ENCODE measurements around the gene LTA.

The LTA gene

GRCh38 chr6:31567531-31568370 lies 4.3 kb upstream of the LTA start:
- TF ChIP-seq REST (IDR thresholded peaks at IDR 0.05; ENCODE audit: insufficient read depth in 1 of 2, low read depth in 2 of 2, low read length in 2 of 2) (no peak), FOXP2 (optimal IDR thresholded peaks at IDR 0.05; ENCODE audit: borderline replicate concordance, extremely low read depth, extremely low read length, insufficient read depth) (no peak), POLR2AphosphoS5 (IDR thresholded peaks at IDR 0.05; ENCODE audit: low read depth, low read length) (no peak), TAF1 (IDR thresholded peaks at IDR 0.05; ENCODE audit: borderline replicate concordance, insufficient read depth, low read length) (no peak), SIN3A (IDR thresholded peaks at IDR 0.05; ENCODE audit: borderline replicate concordance, insufficient read depth, low read length) (no peak)

- TF ChIP-seq POLR2AphosphoS5 (IDR thresholded peaks at IDR 0.05; ENCODE audit: low read depth, low read length) (no peak), TAF1 (IDR thresholded peaks at IDR 0.05; ENCODE audit: borderline replicate concordance, insufficient read depth, low read length) (no peak), SIN3A (IDR thresholded peaks at IDR 0.05; ENCODE audit: borderline replicate concordance, insufficient read depth, low read length) (no peak), REST (IDR thresholded peaks at IDR 0.05; ENCODE audit: insufficient read depth in 1 of 2, low read depth in 2 of 2, low read length in 2 of 2) (no peak), FOXP2 (optimal IDR thresholded peaks at IDR 0.05; ENCODE audit: borderline replicate concordance, extremely low read depth, extremely low read length, insufficient read depth) (no peak)
Observed at GRCh38 chr6:31568537-31568961, 3.5 kb upstream of the LTA start.

- no peak for TF ChIP-seq REST (IDR thresholded peaks at IDR 0.05; ENCODE audit: insufficient read depth in 1 of 2, low read depth in 2 of 2, low read length in 2 of 2)
- no peak for TF ChIP-seq POLR2AphosphoS5 (IDR thresholded peaks at IDR 0.05; ENCODE audit: low read depth, low read length)
- TF ChIP-seq FOXP2 (optimal IDR thresholded peaks at IDR 0.05; ENCODE audit: borderline replicate concordance, extremely low read depth, extremely low read length, insufficient read depth) = no peak
- no peak for TF ChIP-seq TAF1 (IDR thresholded peaks at IDR 0.05; ENCODE audit: borderline replicate concordance, insufficient read depth, low read length)
- no peak for TF ChIP-seq SIN3A (IDR thresholded peaks at IDR 0.05; ENCODE audit: borderline replicate concordance, insufficient read depth, low read length)
Observed at GRCh38 chr6:31569861-31570536, 2.1 kb upstream of the LTA start.

- no peak for TF ChIP-seq POLR2AphosphoS5 (IDR thresholded peaks at IDR 0.05; ENCODE audit: low read depth, low read length)
- TF ChIP-seq SIN3A (IDR thresholded peaks at IDR 0.05; ENCODE audit: borderline replicate concordance, insufficient read depth, low read length) = no peak
- no peak for TF ChIP-seq FOXP2 (optimal IDR thresholded peaks at IDR 0.05; ENCODE audit: borderline replicate concordance, extremely low read depth, extremely low read length, insufficient read depth)
- TF ChIP-seq REST (IDR thresholded peaks at IDR 0.05; ENCODE audit: insufficient read depth in 1 of 2, low read depth in 2 of 2, low read length in 2 of 2) = no peak
- TF ChIP-seq TAF1 (IDR thresholded peaks at IDR 0.05; ENCODE audit: borderline replicate concordance, insufficient read depth, low read length) = no peak
Observed at GRCh38 chr6:31573239-31574105, 1.4 kb downstream of the LTA start.
